Measurements from ENCODE around the gene LIM2. TPM values are rescaled to one million over a fixed set of nuclear protein-coding genes. Genes with fewer than 3 reads are reported as not detected.
A peak's percentile ranks its signal among the peaks of the same experiment; 100 is the strongest.

The LIM2 gene
- total and polyA plus RNA-seq, 9 of the 15 experiments (the other 6 are each of a cell fraction or from before 2014, with no cell fraction given), result 0.07 to 0.45 (median 0.18) TPM; not detected in 4

DNA sequence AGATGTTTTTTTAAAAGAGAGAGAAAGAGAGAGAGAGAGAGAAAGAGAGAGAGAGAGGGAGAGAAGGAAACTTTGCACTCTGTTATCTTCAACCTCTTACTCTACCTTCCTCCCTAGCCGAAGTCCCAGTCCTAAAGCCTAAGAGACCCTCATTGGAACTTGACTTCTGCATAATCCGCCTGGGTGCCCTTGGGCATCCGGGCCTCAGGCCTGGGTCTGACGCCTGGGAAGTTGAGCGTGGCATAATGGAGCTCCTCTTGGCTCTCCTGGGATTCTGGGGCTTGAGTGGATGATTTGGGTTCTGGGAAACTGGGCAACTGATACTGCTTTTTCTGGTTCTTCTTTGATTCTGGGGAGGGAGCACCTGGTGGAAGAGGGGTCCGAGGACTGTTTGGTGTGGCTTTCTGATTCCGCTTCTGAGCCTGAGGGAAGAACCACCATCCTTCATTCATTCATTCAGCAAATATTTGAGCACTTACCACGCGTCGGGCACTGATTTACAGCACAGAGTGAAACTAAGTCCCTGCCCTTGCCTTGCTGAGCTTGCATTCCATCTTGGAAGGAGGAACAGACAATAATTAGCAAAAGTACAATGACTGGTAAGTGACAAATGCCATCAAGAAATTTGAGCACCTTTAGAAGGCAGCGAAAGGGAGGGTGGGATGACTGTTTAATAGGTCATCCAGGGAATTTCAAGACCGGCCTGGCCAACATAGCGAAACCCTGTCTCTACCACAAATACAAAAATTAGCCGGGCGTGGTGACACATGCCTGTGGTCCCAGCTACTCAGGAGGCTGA, 23.4 kb upstream of the LIM2 start:
- DNase-seq (ENCODE audit: extremely low read depth in 1 of 4, low spot score in 3 of 4), result no peak
- 72% methylated on average over 15 of the region's 15 CpGs for WGBS (ENCODE audit: insufficient coverage, low coverage, missing lambda C conversion rate)
- no peak overlapping the region for H2AFZ ChIP-seq (ENCODE audit: low read depth, low read length)
- no TSS peak for BruUV-seq (replicated peaks)
- TF ChIP-seq RBM15 (IDR thresholded peaks at IDR 0.05; ENCODE audit: insufficient read depth, low read length), result no peak
- TF ChIP-seq, protein P1, sequence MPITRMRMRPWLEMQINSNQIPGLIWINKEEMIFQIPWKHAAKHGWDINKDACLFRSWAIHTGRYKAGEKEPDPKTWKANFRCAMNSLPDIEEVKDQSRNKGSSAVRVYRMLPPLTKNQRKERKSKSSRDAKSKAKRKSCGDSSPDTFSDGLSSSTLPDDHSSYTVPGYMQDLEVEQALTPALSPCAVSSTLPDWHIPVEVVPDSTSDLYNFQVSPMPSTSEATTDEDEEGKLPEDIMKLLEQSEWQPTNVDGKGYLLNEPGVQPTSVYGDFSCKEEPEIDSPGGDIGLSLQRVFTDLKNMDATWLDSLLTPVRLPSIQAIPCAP (CRISPR knock-in tag; IDR thresholded peaks at IDR 0.05; ENCODE audit: borderline replicate concordance), result no peak
- intact Hi-C loops (cut with micrococcal nuclease) (no loop called here), in situ Hi-C loops (cut with MboI) (no loop called here)
- ChIA-PET POLR2A (interaction anchor here (0.5 kb wide), 1 partner anchor 163 kb away, joined by 3 read pairs; no protein-coding TSS in a partner anchor), CTCF (ENCODE audit: low intra/inter-chr PET ratio) (no interaction called here)
- peaks cover 13 to 15% of the 10 kb centered on the region in 2 experiments for H3K4me1 ChIP-seq (replicated peaks in 1 of 2; ENCODE audit: control insufficient read depth in 2 of 2, insufficient read depth in 2 of 2, low read length in 2 of 2)
- no peaks in the 10 kb centered on the region for H3K9me3 ChIP-seq (replicated peaks; ENCODE audit: control insufficient read depth, insufficient read depth, low read depth, low read length)
- H3K79me2 ChIP-seq (ENCODE audit: control insufficient read depth, insufficient read depth, low read length), result no peaks in the 10 kb centered on the region
- no peaks in the 10 kb centered on the region for H3K9me1 ChIP-seq (ENCODE audit: control insufficient read depth, insufficient read depth, low read length)
- ATAC-seq, result no peak
- H3K27ac ChIP-seq (ENCODE audit: extremely low read depth, low read depth, low read length), result no peak overlapping the region
- H3K4me3 ChIP-seq, result no peak overlapping the region
- H3K36me3 ChIP-seq (ENCODE audit: control insufficient read depth, insufficient read depth, low read length), result no peaks in the 10 kb centered on the region
- no peaks in the 10 kb centered on the region for H3K27me3 ChIP-seq (ENCODE audit: control insufficient read depth in 2 of 2, insufficient read depth in 2 of 2, low read length in 2 of 2)
- peak overlapping the region in 1 of 2 experiments; percentile 37; a peak in 1 of 4 replicates for H3K9ac ChIP-seq (ENCODE audit: insufficient read depth in 1 of 2, low read depth in 2 of 2, low read length in 2 of 2)
- H3K4me2 ChIP-seq (ENCODE audit: insufficient read depth, low read length), result no peak overlapping the region
- no peak for FAIRE-seq
- H4K20me1 ChIP-seq (replicated peaks; ENCODE audit: control insufficient read depth, insufficient read depth, low read length), result no peaks in the 10 kb centered on the region
